GM19035 (cell line): ENCODE results near the gene ARPP19.
"Not testable (repeated sequence)": the region's sequence is repeated elsewhere in the genome, so short reads cannot be mapped to it uniquely, and the experiment has no call there.

Experiments used
- ATAC-seq: cut with Tn5 transposase; IDR thresholded peaks from one replicate; pipeline ENCODE4 v1.9.1; 2021; ENCODE audit not compliant: unreplicated experiment

ARPP19 gene

DNA sequence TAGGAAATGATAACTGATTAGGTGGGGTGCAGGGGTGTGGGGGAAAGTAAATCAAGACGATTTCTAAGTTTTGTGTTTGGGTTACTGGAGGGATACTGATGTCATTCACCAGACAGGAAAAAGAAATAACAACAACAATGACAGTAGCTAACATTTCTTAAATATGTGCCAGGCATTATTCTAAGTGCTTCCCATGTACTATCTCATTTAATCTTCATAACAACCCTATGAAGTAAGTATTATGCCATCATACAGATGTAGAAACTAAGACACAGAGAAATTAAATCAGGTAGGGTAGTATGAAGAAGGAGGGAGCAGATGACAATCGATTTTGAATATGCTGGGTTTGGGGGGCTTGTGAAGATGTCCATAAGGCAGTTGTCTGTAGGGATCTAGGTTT, 53.5 kb downstream of the ARPP19 start:
- no peak for ATAC-seq

DNA sequence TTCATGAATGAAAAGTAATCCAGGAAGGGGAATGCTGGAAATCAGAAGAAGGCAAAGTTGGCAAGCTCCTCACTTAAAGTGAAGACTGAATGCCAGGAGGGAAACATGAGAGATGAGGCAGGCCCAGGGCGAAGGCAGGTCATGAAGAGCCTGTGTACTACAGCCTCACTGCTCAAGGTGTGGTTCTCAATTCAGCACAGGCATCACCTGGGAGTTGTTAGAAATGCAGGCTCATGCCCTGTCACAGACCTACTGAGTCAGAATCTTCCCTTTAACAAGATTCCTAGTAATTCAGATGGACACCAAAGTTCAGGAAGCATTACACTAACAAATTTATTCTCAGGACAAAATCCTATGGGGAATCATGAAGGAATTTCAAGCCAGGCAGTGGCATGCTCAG, 54.3 kb downstream of the ARPP19 start:
- ATAC-seq, result no peak

DNA sequence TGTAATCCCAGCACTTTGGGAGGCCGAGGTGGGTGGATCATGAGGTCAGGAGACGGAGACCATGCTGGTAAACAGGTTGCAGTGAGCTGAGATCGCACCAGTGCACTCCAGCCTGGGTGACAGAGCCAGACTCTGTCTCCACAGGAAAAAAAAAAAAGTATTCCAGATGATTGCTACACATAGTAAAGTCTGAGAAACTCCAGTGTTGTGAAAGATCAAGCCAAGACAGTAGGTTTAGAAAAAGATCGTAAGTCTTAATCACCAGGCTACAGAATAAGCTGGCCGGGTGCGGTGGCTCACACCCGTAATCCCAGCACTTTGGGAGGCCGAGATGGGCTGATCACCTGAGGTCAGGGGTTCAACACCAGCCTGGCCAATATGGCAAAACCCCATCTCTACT, 56.0 kb downstream of the ARPP19 start:
- not testable (repeated sequence) for ATAC-seq

DNA sequence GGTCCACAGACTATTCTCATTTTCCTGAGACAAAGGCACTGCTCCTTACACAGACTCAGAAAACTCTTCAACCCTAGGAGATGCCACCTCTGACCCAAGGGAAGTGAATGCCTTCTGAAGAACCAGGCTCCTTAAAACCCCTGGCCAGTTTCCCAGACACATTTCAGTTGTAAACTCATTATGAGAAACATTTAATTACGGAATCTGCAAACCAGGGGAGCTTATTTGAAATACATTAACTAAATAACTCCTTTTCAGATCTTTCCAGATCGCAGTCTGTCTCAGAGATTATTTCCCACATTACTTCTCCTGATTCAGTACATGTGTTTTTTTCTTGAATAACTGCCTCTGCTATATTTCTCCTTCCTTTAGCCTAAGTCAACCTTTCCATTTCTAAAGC, 57.7 kb downstream of the ARPP19 start:
- ATAC-seq, result no peak

DNA sequence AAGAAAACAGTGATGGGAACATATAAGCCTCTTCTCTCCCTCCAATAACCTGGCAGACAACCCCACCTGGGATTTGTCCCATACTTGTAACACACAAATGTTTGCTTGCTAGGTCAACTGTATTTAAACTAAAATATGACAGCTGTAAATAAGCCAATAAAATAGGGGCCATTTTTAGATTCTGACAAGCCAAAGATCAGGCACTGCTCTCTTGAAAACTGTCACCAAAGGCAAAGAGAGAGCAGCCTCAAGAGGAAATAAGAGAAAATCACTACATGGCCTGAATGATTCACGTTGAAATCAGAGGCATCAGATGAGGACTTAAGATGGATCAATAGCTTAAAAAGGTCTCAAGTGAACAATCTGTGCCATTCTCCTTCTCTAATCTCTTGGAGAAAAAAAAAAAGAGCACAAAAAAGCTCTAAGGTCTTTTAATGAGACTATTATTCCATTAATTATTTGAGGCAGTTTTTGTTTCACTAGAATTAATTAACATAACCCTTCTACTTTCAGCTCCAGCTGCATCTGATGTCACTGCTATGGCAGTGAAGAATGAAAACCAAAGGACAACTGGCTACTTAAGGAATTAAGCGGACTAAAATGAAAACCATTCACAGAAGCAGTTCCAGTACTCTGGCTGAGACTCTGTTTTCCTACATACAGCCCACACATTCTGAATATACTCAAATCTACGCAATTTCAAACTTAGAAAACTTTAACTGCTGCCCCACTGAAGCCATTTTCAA, 59.2 kb downstream of the ARPP19 start:
- ATAC-seq, result no peak

DNA sequence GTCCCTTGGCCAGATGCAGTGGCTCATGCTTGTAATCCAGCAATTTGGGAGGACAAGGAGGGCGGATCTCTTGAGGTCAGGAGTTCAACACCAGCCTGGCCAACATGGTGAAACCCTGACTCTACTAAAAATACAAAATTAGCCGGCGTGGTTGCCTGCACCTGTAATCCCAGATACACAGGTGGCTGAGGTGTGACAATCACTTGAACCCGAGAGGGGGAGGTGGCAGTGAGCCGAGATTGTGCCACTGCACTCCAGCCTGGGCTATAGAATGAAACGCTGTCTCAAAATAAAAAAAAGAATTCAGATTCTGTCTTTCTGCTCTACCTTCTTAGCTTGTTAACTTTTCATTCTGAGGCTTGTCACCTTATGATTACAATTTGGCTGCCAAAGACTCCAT, 62.3 kb downstream of the ARPP19 start:
- ATAC-seq, result no peak

DNA sequence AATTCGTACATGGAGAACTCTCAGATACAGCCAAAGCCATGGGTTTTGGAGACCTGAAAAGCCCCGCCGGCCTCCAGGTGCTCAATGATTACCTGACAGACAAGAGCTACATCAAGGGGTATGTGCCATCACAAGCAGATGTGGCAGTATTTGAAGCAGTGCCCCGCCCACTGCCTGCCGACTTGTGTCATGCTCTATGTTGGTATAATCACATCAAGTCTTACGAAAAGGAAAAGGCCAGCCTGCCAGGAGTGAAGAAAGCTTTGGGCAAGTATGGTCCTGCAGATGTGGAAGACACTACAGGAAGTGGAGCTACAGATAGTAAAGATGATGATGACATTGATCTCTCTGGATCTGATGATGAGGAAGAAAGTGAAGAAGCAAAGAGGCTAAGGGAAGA, 63.7 kb downstream of the ARPP19 start:
- no peak for ATAC-seq

DNA sequence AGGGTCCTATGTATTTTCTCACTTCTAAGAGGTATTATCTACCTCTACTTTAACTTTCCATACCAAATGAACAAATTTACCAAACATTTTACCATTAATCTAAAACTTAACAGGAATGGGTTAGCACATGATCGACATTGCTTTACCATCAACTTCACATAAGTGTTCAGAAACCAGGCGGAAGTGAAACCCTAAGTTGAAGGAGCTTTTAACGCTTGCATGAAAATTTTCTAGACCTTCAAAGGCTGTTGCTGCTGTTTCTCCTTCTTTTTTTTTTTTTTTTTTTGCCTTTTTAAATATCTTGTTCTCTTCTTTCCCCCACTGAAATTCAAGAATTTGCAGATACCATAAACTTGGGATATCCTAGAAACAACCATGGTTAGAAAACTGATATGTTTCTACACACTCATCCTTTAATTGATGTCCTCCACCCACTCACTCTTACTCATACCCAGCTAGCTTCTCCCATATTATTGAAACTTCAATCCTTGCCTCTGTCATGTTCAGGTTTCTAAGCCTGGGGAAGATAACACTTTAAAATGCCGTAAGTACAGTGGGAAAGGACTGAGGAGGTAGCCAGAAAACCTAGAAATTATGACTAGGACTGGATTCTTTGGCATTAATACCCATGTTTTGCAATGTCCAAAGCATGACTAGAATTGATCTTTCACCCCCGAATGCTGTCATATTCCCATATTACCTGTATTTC, 64.9 kb downstream of the ARPP19 start:
- peak; percentile 68 for ATAC-seq

DNA sequence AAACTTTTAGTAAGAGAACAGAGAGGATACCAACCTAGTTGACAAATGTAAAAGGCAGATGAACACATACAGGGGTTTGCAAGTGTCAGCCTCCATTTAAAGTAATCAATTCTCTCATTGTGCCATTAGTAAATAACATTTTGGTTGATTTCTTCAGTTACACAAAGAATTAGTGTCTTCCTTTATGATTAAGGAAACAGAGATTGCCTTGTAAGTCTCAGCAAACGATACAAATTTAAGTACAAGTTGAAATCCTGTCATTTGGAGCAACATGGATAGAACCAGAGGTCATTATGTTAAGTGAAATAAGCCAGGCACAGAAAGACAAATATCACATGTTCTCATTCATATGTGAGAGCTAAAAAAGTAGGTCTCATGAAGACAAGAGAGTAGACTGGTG, 66.2 kb downstream of the ARPP19 start:
- ATAC-seq, result no peak

DNA sequence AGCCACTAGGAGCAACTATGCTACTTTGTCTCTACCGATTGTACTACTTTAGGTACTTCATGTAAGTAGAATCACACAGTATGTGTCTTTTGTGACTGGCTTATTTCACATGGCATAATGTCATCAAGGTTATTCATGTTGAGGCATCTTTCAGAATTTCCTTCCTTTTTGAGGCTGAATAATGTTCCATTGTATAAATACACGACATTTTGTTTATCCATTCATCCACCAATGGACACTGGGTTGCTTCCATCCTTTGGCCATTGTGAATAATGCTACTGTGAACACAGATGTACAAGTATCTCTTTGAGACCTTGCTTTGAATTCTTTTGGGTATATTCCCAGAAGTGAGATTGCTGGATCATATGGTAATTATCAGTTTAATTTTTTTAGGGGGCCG, 69.3 kb downstream of the ARPP19 start:
- no peak for ATAC-seq

DNA sequence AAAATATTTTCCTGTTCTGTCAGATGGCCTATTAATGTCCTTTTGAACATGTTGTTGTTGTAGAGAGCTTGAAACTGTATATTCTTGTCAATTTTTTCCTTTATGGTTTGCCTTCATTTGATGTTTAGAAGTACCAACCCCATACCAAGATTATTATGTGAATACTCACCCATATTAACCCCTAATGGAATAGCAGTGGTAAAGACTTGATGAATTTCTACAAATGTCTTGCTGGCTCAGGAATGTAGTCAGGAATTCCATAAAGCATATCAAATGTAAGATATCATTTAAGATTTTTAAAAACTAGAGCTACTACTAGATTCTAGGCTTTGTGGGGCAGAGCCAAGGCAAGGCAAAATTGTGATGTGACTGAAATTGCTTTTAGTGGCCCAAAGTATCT, 70.1 kb downstream of the ARPP19 start:
- ATAC-seq, result no peak
